ENCODE results near the gene PGBD5.

DNA sequence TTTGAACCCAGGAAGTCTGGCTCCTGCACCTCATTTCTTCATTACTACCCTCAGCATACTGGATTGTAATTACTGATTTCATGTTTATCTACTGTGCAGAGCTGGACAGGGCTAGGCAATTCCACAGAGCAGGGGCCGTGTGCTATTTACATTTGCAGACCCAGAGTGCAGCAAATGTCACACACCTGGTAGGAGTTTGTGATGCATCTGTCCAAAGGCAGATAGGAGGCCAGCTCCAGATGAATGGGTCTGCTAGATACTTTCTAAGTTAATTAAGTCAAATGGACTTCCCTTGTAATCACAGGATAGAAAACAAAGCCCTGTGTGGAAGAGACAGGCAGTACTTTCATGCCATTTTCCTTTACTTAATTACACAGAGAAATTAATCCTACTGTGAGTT, 46.2 kb downstream of the PGBD5 start:
- TF ChIP-seq, protein P1, sequence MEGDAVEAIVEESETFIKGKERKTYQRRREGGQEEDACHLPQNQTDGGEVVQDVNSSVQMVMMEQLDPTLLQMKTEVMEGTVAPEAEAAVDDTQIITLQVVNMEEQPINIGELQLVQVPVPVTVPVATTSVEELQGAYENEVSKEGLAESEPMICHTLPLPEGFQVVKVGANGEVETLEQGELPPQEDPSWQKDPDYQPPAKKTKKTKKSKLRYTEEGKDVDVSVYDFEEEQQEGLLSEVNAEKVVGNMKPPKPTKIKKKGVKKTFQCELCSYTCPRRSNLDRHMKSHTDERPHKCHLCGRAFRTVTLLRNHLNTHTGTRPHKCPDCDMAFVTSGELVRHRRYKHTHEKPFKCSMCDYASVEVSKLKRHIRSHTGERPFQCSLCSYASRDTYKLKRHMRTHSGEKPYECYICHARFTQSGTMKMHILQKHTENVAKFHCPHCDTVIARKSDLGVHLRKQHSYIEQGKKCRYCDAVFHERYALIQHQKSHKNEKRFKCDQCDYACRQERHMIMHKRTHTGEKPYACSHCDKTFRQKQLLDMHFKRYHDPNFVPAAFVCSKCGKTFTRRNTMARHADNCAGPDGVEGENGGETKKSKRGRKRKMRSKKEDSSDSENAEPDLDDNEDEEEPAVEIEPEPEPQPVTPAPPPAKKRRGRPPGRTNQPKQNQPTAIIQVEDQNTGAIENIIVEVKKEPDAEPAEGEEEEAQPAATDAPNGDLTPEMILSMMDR (conservative IDR thresholded peaks at IDR 0.05 in 1 of 2, IDR thresholded peaks at IDR 0.05 in 1 of 2; ENCODE audit: low read depth in 1 of 2, low read length in 2 of 2): no peak
- no peak for TF ChIP-seq EZH2 (IDR thresholded peaks at IDR 0.05; ENCODE audit: low read length, missing control alignments)

All from fibroblast of lung (primary cell).